ENCODE measurements around the gene GAR1. TPM values are rescaled to one million over a fixed set of nuclear protein-coding genes. Genes with fewer than 3 reads are reported as not detected.
A peak's percentile ranks its signal among the peaks of the same experiment; 100 is the strongest.

The GAR1 gene
- total RNA-seq, 1 donor from 2014 or later: 6.4 TPM

DNA sequence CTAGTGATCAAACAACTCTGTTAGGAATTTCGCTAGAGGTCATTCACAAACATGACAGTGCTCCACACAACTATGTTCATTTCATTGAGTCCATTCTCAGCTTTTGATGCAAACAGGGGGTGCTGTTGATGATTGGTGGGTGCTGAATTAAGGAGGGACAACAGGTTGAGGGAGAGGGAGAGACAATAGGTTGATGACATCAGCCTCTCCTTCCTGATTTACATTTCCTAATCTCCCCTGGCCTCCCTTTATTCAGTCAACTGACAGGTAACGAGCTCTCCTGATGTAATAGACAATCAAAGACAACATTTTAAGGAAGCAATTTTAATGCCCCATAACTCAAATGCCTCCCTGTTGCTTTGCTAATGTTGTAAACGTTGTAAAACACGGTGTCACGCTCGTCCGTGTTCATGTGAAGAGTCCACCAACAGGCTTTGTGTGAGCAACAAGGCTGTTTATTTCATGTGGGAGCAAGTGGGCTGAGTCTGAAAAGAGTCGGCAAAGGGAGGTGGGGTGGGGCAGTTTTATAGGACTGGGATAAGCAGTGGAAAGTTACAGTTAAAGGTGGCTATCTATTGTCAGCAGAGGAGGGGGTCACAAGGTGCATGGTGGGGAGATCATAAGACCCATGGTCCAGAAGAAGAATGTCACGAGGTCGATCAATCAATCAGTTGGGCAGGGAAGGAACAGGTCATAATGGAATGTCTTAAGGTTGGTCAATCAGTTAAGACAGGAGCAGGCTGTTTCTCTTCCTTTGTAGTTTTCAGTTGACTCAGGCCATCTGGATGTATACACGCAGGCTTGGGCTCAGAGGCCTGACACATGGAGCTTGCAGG, 4.8 kb upstream of the GAR1 start:
- intact Hi-C loops (cut with DNase I): loop anchor here (10.0 kb wide), 1 partner anchor 386 kb away; no protein-coding TSS in a partner anchor
- peaks cover 8% of the 10 kb centered on the region for H3K4me1 ChIP-seq
- H3K4me3 ChIP-seq: no peak overlapping the region
- DNase-seq (ENCODE audit: extremely low spot score in 2 of 2): no peak
- no peak overlapping the region for H3K27ac ChIP-seq
- TF ChIP-seq, protein P1, sequence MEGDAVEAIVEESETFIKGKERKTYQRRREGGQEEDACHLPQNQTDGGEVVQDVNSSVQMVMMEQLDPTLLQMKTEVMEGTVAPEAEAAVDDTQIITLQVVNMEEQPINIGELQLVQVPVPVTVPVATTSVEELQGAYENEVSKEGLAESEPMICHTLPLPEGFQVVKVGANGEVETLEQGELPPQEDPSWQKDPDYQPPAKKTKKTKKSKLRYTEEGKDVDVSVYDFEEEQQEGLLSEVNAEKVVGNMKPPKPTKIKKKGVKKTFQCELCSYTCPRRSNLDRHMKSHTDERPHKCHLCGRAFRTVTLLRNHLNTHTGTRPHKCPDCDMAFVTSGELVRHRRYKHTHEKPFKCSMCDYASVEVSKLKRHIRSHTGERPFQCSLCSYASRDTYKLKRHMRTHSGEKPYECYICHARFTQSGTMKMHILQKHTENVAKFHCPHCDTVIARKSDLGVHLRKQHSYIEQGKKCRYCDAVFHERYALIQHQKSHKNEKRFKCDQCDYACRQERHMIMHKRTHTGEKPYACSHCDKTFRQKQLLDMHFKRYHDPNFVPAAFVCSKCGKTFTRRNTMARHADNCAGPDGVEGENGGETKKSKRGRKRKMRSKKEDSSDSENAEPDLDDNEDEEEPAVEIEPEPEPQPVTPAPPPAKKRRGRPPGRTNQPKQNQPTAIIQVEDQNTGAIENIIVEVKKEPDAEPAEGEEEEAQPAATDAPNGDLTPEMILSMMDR (IDR thresholded peaks at IDR 0.05): no peak
- TF ChIP-seq POLR2AphosphoS5 (IDR thresholded peaks at IDR 0.05; ENCODE audit: insufficient read depth in 1 of 2, low read depth in 1 of 2) (no peak), POLR2A (IDR thresholded peaks at IDR 0.05) (no peak)
- no peaks in the 10 kb centered on the region for H3K36me3 ChIP-seq
- H3K9me3 ChIP-seq: no peaks in the 10 kb centered on the region
- H3K27me3 ChIP-seq: no peaks in the 10 kb centered on the region

DNA sequence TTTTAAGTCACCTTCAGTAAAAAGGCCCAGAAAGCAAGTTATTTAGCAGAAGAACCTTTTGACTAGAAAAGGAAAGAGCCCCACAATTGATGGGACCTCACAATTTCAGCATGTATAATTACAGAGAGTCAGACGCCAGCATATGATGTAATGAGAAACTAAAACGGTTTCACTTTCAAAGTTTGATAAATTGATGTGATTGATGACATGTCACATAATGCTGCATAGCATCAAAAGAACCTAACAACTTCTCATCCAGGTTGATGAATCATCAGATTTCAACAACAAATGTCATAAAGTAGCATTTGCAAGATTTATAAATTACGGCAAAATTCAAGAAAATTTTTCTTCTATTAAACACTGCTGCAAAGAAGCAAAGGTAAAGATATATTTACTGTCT, 3.9 kb upstream of the GAR1 start:
- H3K9me3 ChIP-seq: no peaks in the 10 kb centered on the region
- no peak overlapping the region for H3K4me3 ChIP-seq
- H3K4me1 ChIP-seq: peaks cover 17% of the 10 kb centered on the region
- DNase-seq (ENCODE audit: extremely low spot score in 2 of 2): no peak
- TF ChIP-seq, protein P1 (IDR thresholded peaks at IDR 0.05): no peak
- TF ChIP-seq POLR2A (IDR thresholded peaks at IDR 0.05) (no peak), POLR2AphosphoS5 (IDR thresholded peaks at IDR 0.05; ENCODE audit: insufficient read depth in 1 of 2, low read depth in 1 of 2) (no peak)
- H3K27me3 ChIP-seq: no peaks in the 10 kb centered on the region
- H3K36me3 ChIP-seq: no peaks in the 10 kb centered on the region
- intact Hi-C loops (cut with DNase I): loop anchor here (10.0 kb wide), 1 partner anchor 387 kb away; no protein-coding TSS in a partner anchor
- no peak overlapping the region for H3K27ac ChIP-seq

DNA sequence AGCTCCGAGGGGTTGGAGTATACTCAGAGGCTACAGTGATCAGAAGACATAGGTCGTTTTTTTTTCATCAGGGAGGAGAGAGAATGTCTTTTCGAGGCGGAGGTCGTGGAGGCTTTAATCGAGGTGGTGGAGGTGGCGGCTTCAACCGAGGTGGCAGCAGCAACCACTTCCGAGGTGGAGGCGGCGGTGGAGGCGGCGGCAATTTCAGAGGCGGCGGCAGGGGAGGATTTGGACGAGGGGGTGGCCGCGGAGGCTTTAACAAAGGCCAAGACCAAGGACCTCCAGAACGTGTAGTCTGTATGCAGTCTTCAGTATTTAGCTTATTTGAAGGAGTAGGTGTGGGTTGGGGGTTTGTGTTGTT, 500 bp downstream of the GAR1 start:
- intact Hi-C loops (cut with DNase I): loop anchor here (10.0 kb wide), 1 partner anchor 391 kb away; no protein-coding TSS in a partner anchor

DNA sequence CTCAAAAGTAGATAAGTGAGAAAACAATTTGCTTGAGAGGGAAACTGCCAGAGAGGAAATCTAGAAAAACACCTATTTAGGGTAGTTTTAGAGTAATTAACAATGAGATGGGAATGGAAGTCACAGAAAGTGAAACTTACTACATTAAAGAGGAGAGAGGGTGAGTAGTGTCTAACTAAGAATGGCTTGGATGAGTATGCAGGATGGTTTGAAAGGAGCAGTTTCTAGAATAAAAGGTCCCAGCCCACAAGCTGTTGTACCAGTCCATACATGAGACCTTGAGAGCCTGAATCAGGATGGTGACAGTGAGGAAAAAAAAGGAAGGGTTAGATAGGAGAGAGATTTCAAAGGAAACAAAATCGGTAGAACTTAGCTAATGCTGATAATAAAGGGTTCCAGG, 1.3 kb downstream of the GAR1 start:
- no peak overlapping the region for H3K4me3 ChIP-seq
- DNase-seq (ENCODE audit: extremely low spot score in 2 of 2): no peak

More for the DNA sequence above, 500 bp downstream of the GAR1 start:
- Histone ChIP-seq H3K9me3 (no peaks in the 10 kb centered on the region), H3K4me3 (peak overlapping the region; percentile 65 to 86), H3K4me1 (peaks cover 27% of the 10 kb centered on the region), H3K36me3 (peaks cover 0 to 18% of the 10 kb centered on the region in 2 donors), H3K27me3 (no peaks in the 10 kb centered on the region), H3K27ac (peak overlapping the region; percentile 86)
- TF ChIP-seq POLR2A (IDR thresholded peaks at IDR 0.05) (no peak), POLR2AphosphoS5 (IDR thresholded peaks at IDR 0.05; ENCODE audit: insufficient read depth in 1 of 2, low read depth in 1 of 2) (no peak)
- TF ChIP-seq, protein P1 (IDR thresholded peaks at IDR 0.05): no peak
- DNase-seq (ENCODE audit: extremely low spot score in 2 of 2): no peak

More for the DNA sequence above, 1.3 kb downstream of the GAR1 start:
- Histone ChIP-seq H3K27ac (no peak overlapping the region), H3K9me3 (no peaks in the 10 kb centered on the region), H3K36me3 (peaks cover 0 to 18% of the 10 kb centered on the region in 2 donors), H3K27me3 (no peaks in the 10 kb centered on the region), H3K4me1 (peaks cover 29% of the 10 kb centered on the region)
- intact Hi-C loops (cut with DNase I): loop anchor here (10.0 kb wide), 1 partner anchor 392 kb away; no protein-coding TSS in a partner anchor
- TF ChIP-seq POLR2A (IDR thresholded peaks at IDR 0.05) (no peak), POLR2AphosphoS5 (IDR thresholded peaks at IDR 0.05; ENCODE audit: insufficient read depth in 1 of 2, low read depth in 1 of 2) (no peak)
- TF ChIP-seq, protein P1 (IDR thresholded peaks at IDR 0.05): no peak
